Choroid plexus epithelial cell (primary cell): ENCODE data around the gene RYR2.

Experiments
- DNase-seq: peaks from one replicate; pipeline ENCODE4 v3.0.0-alpha.2; 2010; ENCODE audit warnings: low read depth
- H3K4me3 ChIP-seq: 2 replicates; pipeline ENCODE4 v1.5.1; 2011; ENCODE audit warnings: low read depth, mild to moderate bottlenecking, control low read depth, low read length, moderate library complexity
- TF ChIP-seq, protein P1 (sequence below): conservative IDR thresholded peaks from 2 replicates; pipeline ENCODE4 v1.5.1; 2011; ENCODE audit warnings: low read depth, mild to moderate bottlenecking, control low read depth, inconsistent platforms, low read length, moderate library complexity

RYR2 gene

DNA sequence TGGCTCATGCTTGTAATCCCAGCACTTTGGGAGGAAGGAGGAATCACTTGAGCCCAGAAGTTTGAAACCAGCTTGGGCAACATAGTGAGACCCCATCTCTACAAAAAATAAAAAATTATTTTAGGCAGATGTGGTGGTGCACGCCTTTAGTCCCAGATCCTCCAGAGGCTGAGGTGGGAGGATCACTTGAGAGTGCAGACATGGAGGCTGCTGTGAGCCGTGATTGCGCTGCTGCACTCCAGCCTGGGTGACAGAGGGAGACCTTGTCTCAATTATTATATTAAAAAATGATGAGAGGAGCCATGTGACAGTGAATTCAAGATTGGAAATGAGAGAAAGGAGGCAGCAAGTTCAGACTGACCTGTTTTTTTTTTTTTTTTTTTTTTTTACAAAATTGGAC, 566.4 kb downstream of the RYR2 start:
- DNase-seq, result no peak
- H3K4me3 ChIP-seq, result no peak overlapping the region
- TF ChIP-seq, protein P1, sequence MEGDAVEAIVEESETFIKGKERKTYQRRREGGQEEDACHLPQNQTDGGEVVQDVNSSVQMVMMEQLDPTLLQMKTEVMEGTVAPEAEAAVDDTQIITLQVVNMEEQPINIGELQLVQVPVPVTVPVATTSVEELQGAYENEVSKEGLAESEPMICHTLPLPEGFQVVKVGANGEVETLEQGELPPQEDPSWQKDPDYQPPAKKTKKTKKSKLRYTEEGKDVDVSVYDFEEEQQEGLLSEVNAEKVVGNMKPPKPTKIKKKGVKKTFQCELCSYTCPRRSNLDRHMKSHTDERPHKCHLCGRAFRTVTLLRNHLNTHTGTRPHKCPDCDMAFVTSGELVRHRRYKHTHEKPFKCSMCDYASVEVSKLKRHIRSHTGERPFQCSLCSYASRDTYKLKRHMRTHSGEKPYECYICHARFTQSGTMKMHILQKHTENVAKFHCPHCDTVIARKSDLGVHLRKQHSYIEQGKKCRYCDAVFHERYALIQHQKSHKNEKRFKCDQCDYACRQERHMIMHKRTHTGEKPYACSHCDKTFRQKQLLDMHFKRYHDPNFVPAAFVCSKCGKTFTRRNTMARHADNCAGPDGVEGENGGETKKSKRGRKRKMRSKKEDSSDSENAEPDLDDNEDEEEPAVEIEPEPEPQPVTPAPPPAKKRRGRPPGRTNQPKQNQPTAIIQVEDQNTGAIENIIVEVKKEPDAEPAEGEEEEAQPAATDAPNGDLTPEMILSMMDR, result no peak

DNA sequence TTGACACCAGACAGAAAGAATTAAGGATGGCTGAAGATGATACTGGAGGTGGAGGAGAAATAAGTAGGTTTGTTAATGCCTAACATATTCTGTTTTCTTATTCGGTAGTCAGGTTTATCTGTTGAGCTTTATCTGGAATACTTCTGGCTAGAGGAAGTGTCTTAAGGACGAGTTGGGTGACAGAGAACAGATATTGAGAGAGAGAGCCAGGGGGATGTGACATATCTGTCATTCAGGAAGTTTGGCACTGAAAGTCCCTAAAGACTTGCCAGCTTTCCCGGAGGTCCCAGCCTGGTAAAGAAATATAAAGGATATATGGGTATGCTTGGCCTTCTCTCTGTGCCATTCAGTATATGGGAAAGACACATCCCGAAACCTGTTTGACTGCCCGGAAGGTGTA, 568.2 kb downstream of the RYR2 start:
- no peak overlapping the region for H3K4me3 ChIP-seq
- TF ChIP-seq, protein P1, result no peak
- DNase-seq, result no peak

DNA sequence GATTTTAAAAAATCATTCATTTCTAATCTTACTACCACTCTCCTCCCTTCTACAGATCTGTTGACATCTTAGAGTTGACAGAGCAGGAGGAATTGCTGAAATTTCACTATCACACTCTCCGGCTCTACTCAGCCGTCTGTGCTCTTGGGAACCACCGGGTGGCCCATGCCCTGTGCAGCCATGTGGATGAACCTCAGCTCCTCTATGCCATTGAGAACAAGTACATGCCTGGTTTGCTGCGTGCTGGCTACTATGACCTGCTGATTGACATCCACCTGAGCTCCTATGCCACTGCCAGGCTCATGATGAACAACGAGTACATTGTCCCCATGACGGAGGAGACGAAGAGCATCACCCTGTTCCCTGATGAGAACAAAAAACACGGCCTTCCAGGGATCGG, 572.0 kb downstream of the RYR2 start:
- no peak for DNase-seq
- TF ChIP-seq, protein P1, result no peak

DNA sequence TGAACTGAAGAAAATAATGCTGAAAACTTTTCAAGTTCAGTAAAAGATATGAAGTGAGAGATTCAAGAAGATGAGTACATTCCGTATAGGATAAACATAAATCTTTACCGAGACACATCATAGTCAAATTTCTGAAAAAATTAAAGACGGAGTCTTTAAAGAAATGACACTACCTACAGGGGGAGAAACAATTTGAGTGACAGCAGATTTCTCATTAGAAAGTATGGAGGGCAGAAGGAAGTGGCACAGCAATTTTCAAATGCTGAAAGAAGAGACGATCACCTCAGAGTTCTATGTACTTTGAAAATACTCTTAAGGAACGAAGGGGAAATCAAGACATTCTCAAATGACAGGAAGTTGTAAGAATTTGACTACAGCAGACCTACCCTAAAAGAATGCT, 577.6 kb downstream of the RYR2 start:
- no peak overlapping the region for H3K4me3 ChIP-seq
- no peak for DNase-seq
- TF ChIP-seq, protein P1, result no peak

More for the DNA sequence above, 572.0 kb downstream of the RYR2 start:
- no peak overlapping the region for H3K4me3 ChIP-seq

DNA sequence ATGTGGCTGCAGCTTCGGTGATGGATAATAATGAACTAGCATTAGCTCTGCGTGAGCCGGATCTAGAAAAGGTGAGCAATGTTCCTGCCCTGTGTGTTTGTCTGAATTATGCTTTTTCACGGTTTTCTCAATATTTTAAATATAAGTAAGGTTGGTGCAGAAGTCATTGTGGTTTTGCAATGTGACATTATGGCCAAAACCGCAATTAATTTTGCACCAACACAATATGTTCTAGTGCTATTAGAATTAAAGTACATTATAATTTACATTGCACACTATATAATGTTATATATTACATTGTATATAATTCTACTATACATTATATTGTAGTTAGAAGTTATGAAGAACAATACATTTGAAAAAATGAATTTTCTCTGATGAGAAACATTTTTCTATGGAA, 592.9 kb downstream of the RYR2 start:
- no peak overlapping the region for H3K4me3 ChIP-seq
- TF ChIP-seq, protein P1, result no peak
- no peak for DNase-seq

DNA sequence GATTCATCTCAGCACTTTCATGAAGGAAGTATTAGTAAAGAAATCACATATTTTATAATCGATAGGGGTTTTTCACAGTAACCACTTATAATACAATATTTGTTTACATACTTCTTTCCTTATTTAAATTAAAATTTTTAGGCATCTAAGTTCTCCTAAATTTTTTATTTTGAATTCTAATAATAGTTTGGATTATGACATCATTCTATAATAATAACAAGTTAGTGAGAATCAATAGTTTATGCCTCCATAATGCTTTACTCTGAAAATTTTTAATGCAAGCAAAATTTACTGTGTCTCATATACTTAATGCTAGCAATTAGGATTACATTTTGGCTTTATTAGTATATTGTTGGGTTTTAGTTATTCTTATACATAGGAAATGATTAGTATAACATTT, 596.6 kb downstream of the RYR2 start:
- H3K4me3 ChIP-seq, result no peak overlapping the region
- TF ChIP-seq, protein P1, result no peak
- no peak for DNase-seq

DNA sequence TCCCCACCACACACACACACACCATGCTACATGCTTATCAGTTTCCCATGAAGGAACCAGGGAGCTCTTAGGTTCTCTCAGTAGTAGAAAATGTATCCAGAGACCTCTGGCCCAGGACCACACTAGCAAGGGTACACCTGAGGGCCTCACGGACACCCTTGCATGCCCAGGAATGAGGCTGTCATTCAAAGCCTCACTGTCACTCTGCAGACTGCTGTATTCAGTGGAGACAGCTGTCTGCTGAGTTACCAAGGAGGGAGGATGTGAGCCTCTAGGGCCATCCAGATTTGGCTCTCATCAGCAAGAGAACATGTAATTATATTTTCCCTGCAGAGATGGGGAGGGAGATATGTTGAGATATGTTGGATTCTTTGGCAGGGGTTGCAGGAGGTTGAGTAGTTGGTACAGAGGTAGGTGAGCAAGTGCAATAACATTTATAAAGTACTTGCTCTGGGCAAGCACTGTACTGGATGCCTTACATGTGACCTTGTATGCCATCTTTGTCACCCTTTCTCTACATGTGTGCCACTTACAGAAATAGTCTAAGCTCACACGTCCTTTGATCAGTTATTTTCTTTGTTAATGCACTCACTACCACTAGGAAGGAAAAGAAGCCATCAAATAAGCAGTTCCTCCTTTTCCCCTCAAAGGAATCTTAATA, 598.2 kb downstream of the RYR2 start:
- no peak overlapping the region for H3K4me3 ChIP-seq
- DNase-seq, result no peak
- TF ChIP-seq, protein P1, result no peak
